AG04449 (cell line): Measurements from ENCODE around the gene LAT.

Experiments
- CTCF ChIA-PET: fragments of 350-600 bp; formaldehyde crosslinking; extraction: SDS; loops from one replicate; lab custom pipeline; 2021; ENCODE audit warnings: antibody characterized with exemption; lab: Yijun Ruan, JAX
- POLR2A ChIA-PET: fragments of 400-600, 350-600 bp; formaldehyde crosslinking; extraction: SDS; loops from one replicate; lab custom pipeline; 2020; ENCODE audit warnings: antibody characterized with exemption, inconsistent platforms; lab: Yijun Ruan, JAX
- DNase-seq: peaks from one replicate; pipeline ENCODE4 v3.0.0-alpha.2; 2010; ENCODE audit warnings: low read depth, low spot score
- H3K4me3 ChIP-seq: 2 replicates; pipeline ENCODE4 v1.5.1; 2011; ENCODE audit warnings: low read depth, mild to moderate bottlenecking, control low read depth, low read length
- CTCF ChIP-seq: IDR thresholded peaks from one replicate; pipeline ENCODE4 v1.5.1; 2011; ENCODE audit warnings: mild to moderate bottlenecking, moderate library complexity, low read length, control low read depth, inconsistent platforms; ENCODE audit not compliant: insufficient read depth; ENCODE audit errors: missing control alignments

Gene LAT

GRCh38 chr16:28986492-28986891 lies 1.6 kb downstream of the LAT start:
- ChIA-PET POLR2A (interaction anchor here (0.7 kb wide), 1 partner anchor 12 kb away, joined by 3 read pairs; the partner anchor contains the start of gene SPNS1), CTCF (interaction anchor here (1.6 to 2.4 kb wide), 3 partner anchors 10 to 13 kb away, joined by 4 to 10 read pairs (median 8); partner anchors contain the start of gene SPNS1)
- no peak for DNase-seq
- H3K4me3 ChIP-seq: no peak overlapping the region
- TF ChIP-seq CTCF: no peak

- TF ChIP-seq CTCF: no peak
- ChIA-PET POLR2A (interaction anchor here (0.6 to 0.7 kb wide), 2 partner anchors 13 to 823 kb away, joined by 3 read pairs; partner anchors contain the start of gene SPNS1), CTCF (interaction anchor here (1.6 to 2.4 kb wide), 3 partner anchors 10 to 13 kb away, joined by 4 to 10 read pairs (median 8); partner anchors contain the start of gene SPNS1)
- no peak for DNase-seq
- no peak overlapping the region for H3K4me3 ChIP-seq
Measured at GRCh38 chr16:28987170-28987853, 2.5 kb downstream of the LAT start.

GRCh38 chr16:28989363-28989762 lies 4.5 kb downstream of the LAT start:
- ChIA-PET CTCF (interaction anchor here (1.1 kb wide), 1 partner anchor 16 kb away, joined by 4 read pairs; no protein-coding TSS in a partner anchor), POLR2A (no interaction called here)
- H3K4me3 ChIP-seq: no peak overlapping the region
- DNase-seq: no peak
- TF ChIP-seq CTCF: no peak

GRCh38 chr16:28990375-28991040 lies 5.7 kb downstream of the LAT start:
- no peak for DNase-seq
- H3K4me3 ChIP-seq: no peak overlapping the region
- CTCF ChIA-PET: no interaction called here
- POLR2A ChIA-PET: no interaction called here
- no peak for TF ChIP-seq CTCF

- ChIA-PET POLR2A (no interaction called here), CTCF (interaction anchor here (1.2 to 1.4 kb wide), 3 partner anchors 9 to 18 kb away, joined by 3 read pairs; no protein-coding TSS in a partner anchor)
- TF ChIP-seq CTCF: no peak
- H3K4me3 ChIP-seq: no peak overlapping the region
- DNase-seq: no peak
Measured at GRCh38 chr16:28991687-28992086, 6.8 kb downstream of the LAT start.

- H3K4me3 ChIP-seq: no peak overlapping the region
- no peak for TF ChIP-seq CTCF
- ChIA-PET CTCF (interaction anchor here (1.2 to 1.4 kb wide), 3 partner anchors 10 to 19 kb away, joined by 3 read pairs; no protein-coding TSS in a partner anchor), POLR2A (no interaction called here)
- no peak for DNase-seq
Measured at GRCh38 chr16:28992496-28992895, 7.6 kb downstream of the LAT start.
